HG03565 (cell line): ENCODE data around the gene DNAJA3.

ENCODE experiments used
- ATAC-seq: cut with Tn5 transposase; IDR thresholded peaks from one replicate; pipeline ENCODE4 v1.9.1; 2021; ENCODE audit warnings: mild to moderate bottlenecking, moderate library complexity; ENCODE audit not compliant: unreplicated experiment

DNAJA3 gene

GRCh38 chr16:4404247-4404966, 21.3 kb upstream of the DNAJA3 start:
- no peak for ATAC-seq

- ATAC-seq = no peak
These were observed 20.5 kb upstream of the DNAJA3 start for GRCh38 chr16:4404967-4405696.

- ATAC-seq = no peak
These were observed 17.9 kb upstream of the DNAJA3 start for GRCh38 chr16:4407543-4408322.

GRCh38 chr16:4408323-4408690, 17.4 kb upstream of the DNAJA3 start:
- no peak for ATAC-seq

- no peak for ATAC-seq
These were observed 16.4 kb upstream of the DNAJA3 start for GRCh38 chr16:4409081-4409932.

GRCh38 chr16:4410335-4411075, 15.2 kb upstream of the DNAJA3 start:
- ATAC-seq = no peak

- no peak for ATAC-seq
These were observed 14.0 kb upstream of the DNAJA3 start for GRCh38 chr16:4411684-4412083.

GRCh38 chr16:4412159-4412558, 13.5 kb upstream of the DNAJA3 start:
- ATAC-seq = no peak

GRCh38 chr16:4412854-4413253, 12.8 kb upstream of the DNAJA3 start:
- ATAC-seq = no peak

- peak; percentile 55 for ATAC-seq
These were observed 11.3 kb upstream of the DNAJA3 start for GRCh38 chr16:4414187-4414917.

GRCh38 chr16:4415538-4416199, 10.0 kb upstream of the DNAJA3 start:
- no peak for ATAC-seq

- peak; percentile 50 for ATAC-seq
These were observed 9.3 kb upstream of the DNAJA3 start, which contains the start of gene CORO7 for GRCh38 chr16:4416200-4417032. Gene CORO7, minus strand, starts transcription at chr16:4416596. Its CDS starts 78 bp downstream, at chr16:4416518.

- ATAC-seq = no peak
These were observed 6.2 kb upstream of the DNAJA3 start for GRCh38 chr16:4419402-4419959.

- no peak for ATAC-seq
These were observed 5.1 kb upstream of the DNAJA3 start for GRCh38 chr16:4420505-4421105.

- peak; percentile 10 for ATAC-seq
These were observed 485 bp downstream of the DNAJA3 start for GRCh38 chr16:4426021-4426684.

- ATAC-seq = no peak
These were observed 1.2 kb downstream of the DNAJA3 start for GRCh38 chr16:4426722-4427372.
